ENCODE measurements around the gene UBASH3B. TPM values are rescaled to one million over a fixed set of nuclear protein-coding genes. Genes with fewer than 3 reads are reported as not detected.

The UBASH3B gene
- total RNA-seq, 1 donor = 21.4 TPM

- TF ChIP-seq, protein P1, sequence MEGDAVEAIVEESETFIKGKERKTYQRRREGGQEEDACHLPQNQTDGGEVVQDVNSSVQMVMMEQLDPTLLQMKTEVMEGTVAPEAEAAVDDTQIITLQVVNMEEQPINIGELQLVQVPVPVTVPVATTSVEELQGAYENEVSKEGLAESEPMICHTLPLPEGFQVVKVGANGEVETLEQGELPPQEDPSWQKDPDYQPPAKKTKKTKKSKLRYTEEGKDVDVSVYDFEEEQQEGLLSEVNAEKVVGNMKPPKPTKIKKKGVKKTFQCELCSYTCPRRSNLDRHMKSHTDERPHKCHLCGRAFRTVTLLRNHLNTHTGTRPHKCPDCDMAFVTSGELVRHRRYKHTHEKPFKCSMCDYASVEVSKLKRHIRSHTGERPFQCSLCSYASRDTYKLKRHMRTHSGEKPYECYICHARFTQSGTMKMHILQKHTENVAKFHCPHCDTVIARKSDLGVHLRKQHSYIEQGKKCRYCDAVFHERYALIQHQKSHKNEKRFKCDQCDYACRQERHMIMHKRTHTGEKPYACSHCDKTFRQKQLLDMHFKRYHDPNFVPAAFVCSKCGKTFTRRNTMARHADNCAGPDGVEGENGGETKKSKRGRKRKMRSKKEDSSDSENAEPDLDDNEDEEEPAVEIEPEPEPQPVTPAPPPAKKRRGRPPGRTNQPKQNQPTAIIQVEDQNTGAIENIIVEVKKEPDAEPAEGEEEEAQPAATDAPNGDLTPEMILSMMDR (IDR thresholded peaks at IDR 0.05; ENCODE audit: extremely low read depth, low read depth, low read length) = no peak
- Histone ChIP-seq H4K20me1 (ENCODE audit: insufficient read depth, low read length) (peaks cover 19% of the 10 kb centered on the region), H3K27ac (ENCODE audit: low read depth, low read length) (no peak overlapping the region), H3K79me2 (ENCODE audit: insufficient read depth, low read length) (peaks cover 81% of the 10 kb centered on the region), H2AFZ (ENCODE audit: low read length) (no peak overlapping the region), H3K27me3 (ENCODE audit: insufficient read depth, low read length) (no peaks in the 10 kb centered on the region), H3K9me3 (ENCODE audit: low read depth, low read length) (no peaks in the 10 kb centered on the region), H3K4me2 (ENCODE audit: insufficient read depth, low read length) (no peak overlapping the region), H3K4me3 (ENCODE audit: insufficient read depth, low read length) (no peak overlapping the region), H3K4me1 (ENCODE audit: insufficient read depth, low read length) (peaks cover 20% of the 10 kb centered on the region), H3K36me3 (ENCODE audit: insufficient read depth, low read length) (no peaks in the 10 kb centered on the region)
- no peak for DNase-seq (ENCODE audit: insufficient read length, low spot score, missing footprints)
Observed at GRCh38 chr11:122755409-122755808, 99.9 kb downstream of the UBASH3B start.

DNA sequence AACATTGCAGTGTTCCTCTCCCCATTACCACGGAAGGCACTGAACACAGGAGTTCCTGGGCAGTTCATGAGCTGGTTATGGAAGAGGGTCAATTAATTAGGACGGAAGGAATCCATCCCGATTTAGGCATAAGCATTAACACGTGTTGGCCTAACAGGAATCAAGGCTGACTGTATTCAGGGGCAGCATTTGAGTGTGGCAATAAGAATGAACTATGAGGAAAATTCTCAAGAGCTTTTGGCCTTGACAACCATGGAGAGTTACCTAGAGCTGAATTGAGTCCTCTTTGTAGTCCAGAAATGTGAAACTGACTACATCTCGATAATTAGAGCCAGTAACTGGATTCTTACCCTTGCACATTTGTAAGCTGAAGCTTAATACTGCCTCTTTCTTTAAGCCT is 100.4 kb downstream of the UBASH3B start:
- no peak overlapping the region for H3K4me2 ChIP-seq (ENCODE audit: insufficient read depth, low read length)
- H4K20me1 ChIP-seq (ENCODE audit: insufficient read depth, low read length) = peaks cover 19% of the 10 kb centered on the region
- TF ChIP-seq, protein P1 (IDR thresholded peaks at IDR 0.05; ENCODE audit: extremely low read depth, low read depth, low read length) = no peak
- H3K27me3 ChIP-seq (ENCODE audit: insufficient read depth, low read length) = no peaks in the 10 kb centered on the region
- H3K4me3 ChIP-seq (ENCODE audit: insufficient read depth, low read length) = no peak overlapping the region
- no peaks in the 10 kb centered on the region for H3K9me3 ChIP-seq (ENCODE audit: low read depth, low read length)
- H3K79me2 ChIP-seq (ENCODE audit: insufficient read depth, low read length) = peaks cover 82% of the 10 kb centered on the region
- no peaks in the 10 kb centered on the region for H3K36me3 ChIP-seq (ENCODE audit: insufficient read depth, low read length)
- H3K4me1 ChIP-seq (ENCODE audit: insufficient read depth, low read length) = peaks cover 20% of the 10 kb centered on the region
- no peak overlapping the region for H3K27ac ChIP-seq (ENCODE audit: low read depth, low read length)
- DNase-seq (ENCODE audit: insufficient read length, low spot score, missing footprints) = no peak
- no peak overlapping the region for H2AFZ ChIP-seq (ENCODE audit: low read length)

GRCh38 chr11:122756417-122756816 is 100.9 kb downstream of the UBASH3B start:
- H4K20me1 ChIP-seq (ENCODE audit: insufficient read depth, low read length) = peaks cover 19% of the 10 kb centered on the region

GRCh38 chr11:122757201-122757600 is 101.7 kb downstream of the UBASH3B start:
- no peak for DNase-seq (ENCODE audit: insufficient read length, low spot score, missing footprints)
- Histone ChIP-seq H3K79me2 (ENCODE audit: insufficient read depth, low read length) (peaks cover 78% of the 10 kb centered on the region), H3K36me3 (ENCODE audit: insufficient read depth, low read length) (no peaks in the 10 kb centered on the region), H3K4me3 (ENCODE audit: insufficient read depth, low read length) (no peak overlapping the region), H3K27me3 (ENCODE audit: insufficient read depth, low read length) (no peaks in the 10 kb centered on the region), H4K20me1 (ENCODE audit: insufficient read depth, low read length) (peaks cover 17% of the 10 kb centered on the region), H3K27ac (ENCODE audit: low read depth, low read length) (no peak overlapping the region), H3K4me1 (ENCODE audit: insufficient read depth, low read length) (peaks cover 13% of the 10 kb centered on the region), H2AFZ (ENCODE audit: low read length) (no peak overlapping the region), H3K4me2 (ENCODE audit: insufficient read depth, low read length) (no peak overlapping the region), H3K9me3 (ENCODE audit: low read depth, low read length) (no peaks in the 10 kb centered on the region)
- TF ChIP-seq, protein P1 (IDR thresholded peaks at IDR 0.05; ENCODE audit: extremely low read depth, low read depth, low read length) = no peak

More at GRCh38 chr11:122756417-122756816, 100.9 kb downstream of the UBASH3B start:
- Histone ChIP-seq H2AFZ (ENCODE audit: low read length) (no peak overlapping the region), H3K9me3 (ENCODE audit: low read depth, low read length) (no peaks in the 10 kb centered on the region), H3K27ac (ENCODE audit: low read depth, low read length) (no peak overlapping the region), H3K79me2 (ENCODE audit: insufficient read depth, low read length) (peaks cover 81% of the 10 kb centered on the region), H3K36me3 (ENCODE audit: insufficient read depth, low read length) (no peaks in the 10 kb centered on the region), H3K4me1 (ENCODE audit: insufficient read depth, low read length) (peaks cover 20% of the 10 kb centered on the region), H3K4me3 (ENCODE audit: insufficient read depth, low read length) (no peak overlapping the region), H3K27me3 (ENCODE audit: insufficient read depth, low read length) (no peaks in the 10 kb centered on the region), H3K4me2 (ENCODE audit: insufficient read depth, low read length) (no peak overlapping the region)
- TF ChIP-seq, protein P1 (IDR thresholded peaks at IDR 0.05; ENCODE audit: extremely low read depth, low read depth, low read length) = peak; percentile 24
- DNase-seq (ENCODE audit: insufficient read length, low spot score, missing footprints) = no peak

Measured in osteoblast (primary cell).